Endodermal cell (in vitro differentiated cells): ENCODE data around the gene PDLIM5. TPM values are rescaled to one million over a fixed set of nuclear protein-coding genes. Genes with fewer than 3 reads are reported as not detected.

Experiments
- DNase-seq: peaks from one replicate; pipeline ENCODE4 v3.0.0-alpha.2; 2017
- H3K27ac ChIP-seq: 2 replicates; pipeline ENCODE4 v1.5.1; 2013; ENCODE audit warnings: mild to moderate bottlenecking, low read depth, low read length, moderate library complexity
- H3K27me3 ChIP-seq: 2 replicates; pipeline ENCODE4 v1.6.1; 2013; ENCODE audit warnings: mild to moderate bottlenecking, low read length, moderate library complexity; ENCODE audit not compliant: insufficient read depth, control insufficient read depth, poor library complexity, severe bottlenecking
- H3K36me3 ChIP-seq: 2 replicates; pipeline ENCODE4 v1.7.0; 2013; ENCODE audit warnings: mild to moderate bottlenecking, low read length, moderate library complexity; ENCODE audit not compliant: control insufficient read depth, insufficient read depth
- H3K4me1 ChIP-seq: one replicate; pipeline ENCODE4 v1.7.0; 2013; ENCODE audit warnings: low read length; ENCODE audit not compliant: control insufficient read depth, insufficient read depth
- H3K4me3 ChIP-seq: 2 replicates; pipeline ENCODE4 v1.5.1; 2013; ENCODE audit warnings: mild to moderate bottlenecking, low read length, moderate library complexity
- H3K9ac ChIP-seq: 2 replicates; pipeline ENCODE4 v1.6.1; 2013; ENCODE audit warnings: mild to moderate bottlenecking, low read length, moderate library complexity; ENCODE audit not compliant: poor library complexity, severe bottlenecking; ENCODE audit errors: extremely low read depth
- H3K9me3 ChIP-seq: 2 replicates; pipeline ENCODE4 v1.6.1; 2013; ENCODE audit warnings: mild to moderate bottlenecking, low read length, moderate library complexity; ENCODE audit not compliant: control insufficient read depth
- H3K27ac Mint-ChIP-seq: 2 replicates; pipeline ENCODE4 v1.8.0; 2020; ENCODE audit warnings: mixed read lengths
- H3K27me3 Mint-ChIP-seq: 2 replicates; pipeline ENCODE4 v1.8.0; 2021; ENCODE audit warnings: mild to moderate bottlenecking, mixed read lengths; ENCODE audit not compliant: insufficient read depth
- H3K36me3 Mint-ChIP-seq: 2 replicates; pipeline ENCODE4 v1.8.0; 2020; ENCODE audit warnings: low read depth, mixed read lengths
- H3K4me1 Mint-ChIP-seq: 2 replicates; pipeline ENCODE4 v1.8.0; 2020; ENCODE audit warnings: mixed read lengths
- H3K4me3 Mint-ChIP-seq: 2 replicates; pipeline ENCODE4 v1.8.0; 2020; ENCODE audit warnings: mild to moderate bottlenecking, moderate library complexity, mixed read lengths
- H3K9me3 Mint-ChIP-seq: 2 replicates; pipeline ENCODE4 v1.8.0; 2020; ENCODE audit warnings: mild to moderate bottlenecking, mixed read lengths
- CTCF ChIP-seq: fragments of 200-600 bp; sonication (generic); conservative IDR thresholded peaks from 2 replicates; pipeline ENCODE4 v1.5.0; 2021; ENCODE audit warnings: antibody characterized with exemption, mild to moderate bottlenecking
- WGBS, 2 experiments: methylation state at CpG; one replicate each; pipeline versions ENCODE4 v1.1.5 to v1.1.7; 2013; ENCODE audit warnings: missing lambda C conversion rate in 2 of 2, mixed read lengths in 1 of 2; ENCODE audit not compliant: insufficient coverage in 1 of 2, insufficient read length in 1 of 2; 5-methylcytosine and 5-hydroxymethylcytosine counted together
- total RNA-seq, 2 donors: library from RNA; stranded (reverse); fragmentation: NEBNext Ultra II Directional in 1 of 2; extraction: Animal tissue kit (Norgen Biotek cat#: 25700) in 1 of 2; gene quantifications; 2 replicates in 1 of 2; 3 replicates in 1 of 2; pipeline ENCODE4 v1.2.1, GENCODE V29; 2021

Gene PDLIM5
- total RNA-seq, 2 donors from 2014 or later: 91.0 to 149 TPM

GRCh38 chr4:94581766-94582165, 130.0 kb downstream of the PDLIM5 start:
- Mint-ChIP-seq H3K36me3 (peaks cover 21% of the 10 kb centered on the region), H3K27me3 (no peaks in the 10 kb centered on the region), H3K4me1 (peaks cover 4% of the 10 kb centered on the region), H3K4me3 (no peak overlapping the region), H3K27ac (no peak overlapping the region), H3K9me3 (no peaks in the 10 kb centered on the region)
- Histone ChIP-seq H3K27ac (no peak overlapping the region), H3K36me3 (peaks cover 69% of the 10 kb centered on the region), H3K4me1 (no peaks in the 10 kb centered on the region), H3K9ac (no peak overlapping the region), H3K9me3 (no peaks in the 10 kb centered on the region), H3K27me3 (no peaks in the 10 kb centered on the region), H3K4me3 (no peak overlapping the region)
- no peak for DNase-seq
- 100% methylated on average over 1 of the region's 2 CpGs; no CpG with 5 or more reads in 1 of the 2 experiments for WGBS, 2 experiments
- TF ChIP-seq CTCF: no peak

GRCh38 chr4:94582517-94582916, 130.8 kb downstream of the PDLIM5 start:
- H3K9ac ChIP-seq: no peak overlapping the region
- H3K4me1 ChIP-seq: no peaks in the 10 kb centered on the region
- 83 to 99% methylated on average over 1 to 2 of the region's 2 CpGs for WGBS, 2 experiments
- no peak for DNase-seq
- Mint-ChIP-seq H3K27ac (no peak overlapping the region), H3K36me3 (peaks cover 26% of the 10 kb centered on the region), H3K27me3 (no peaks in the 10 kb centered on the region), H3K9me3 (no peaks in the 10 kb centered on the region), H3K4me3 (no peak overlapping the region), H3K4me1 (peaks cover under 1% of the 10 kb centered on the region)
- H3K9me3 ChIP-seq: no peaks in the 10 kb centered on the region
- TF ChIP-seq CTCF: no peak
- no peak overlapping the region for H3K27ac ChIP-seq
- H3K36me3 ChIP-seq: peaks cover 76% of the 10 kb centered on the region
- no peaks in the 10 kb centered on the region for H3K27me3 ChIP-seq
- no peak overlapping the region for H3K4me3 ChIP-seq

- H3K27ac ChIP-seq: no peak overlapping the region
- no peak overlapping the region for H3K4me3 ChIP-seq
- H3K27me3 Mint-ChIP-seq: no peaks in the 10 kb centered on the region
- H3K4me1 ChIP-seq: no peaks in the 10 kb centered on the region
- H3K4me1 Mint-ChIP-seq: no peaks in the 10 kb centered on the region
- H3K36me3 ChIP-seq: peaks cover 78% of the 10 kb centered on the region
- no peak overlapping the region for H3K9ac ChIP-seq
- no peaks in the 10 kb centered on the region for H3K27me3 ChIP-seq
- H3K36me3 Mint-ChIP-seq: peaks cover 37% of the 10 kb centered on the region
- H3K27ac Mint-ChIP-seq: no peak overlapping the region
- WGBS, 2 experiments: 67 to 90% methylated on average over 1 to 3 of the region's 3 CpGs
- DNase-seq: no peak
- H3K9me3 Mint-ChIP-seq: no peaks in the 10 kb centered on the region
- H3K4me3 Mint-ChIP-seq: no peak overlapping the region
- no peak for TF ChIP-seq CTCF
- H3K9me3 ChIP-seq: no peaks in the 10 kb centered on the region
Observed at GRCh38 chr4:94583914-94584641, 132.3 kb downstream of the PDLIM5 start.
